ENCODE results near the gene ANKRD10.
A peak's percentile ranks its signal among the peaks of the same experiment; 100 is the strongest.
"Not testable (repeated sequence)": the region's sequence is repeated elsewhere in the genome, so short reads cannot be mapped to it uniquely, and the experiment has no call there.

Gene ANKRD10

GRCh38 chr13:110915057-110915873, at the start of gene ANKRD10:
ANKRD10 (minus strand) TSS chr13:110915069; CDS start chr13:110914934, 135 bp downstream.
- ATAC-seq (peak; percentile 83), DNase-seq (peak; percentile 98 to 99)
- Mint-ChIP-seq H3K9me3 (no peaks in the 10 kb centered on the region), H3K4me3 (peak within 1 kb of the TSS; percentile 94 to 95), H3K27me3 (no peaks in the 10 kb centered on the region), H3K27ac (peak within 1 kb of the TSS; percentile 99), H3K4me1 (peaks cover 58% of the 10 kb centered on the region)

GRCh38 chr13:110964229-110965037, 49.6 kb upstream of the ANKRD10 start:
- DNase-seq (no peak), ATAC-seq (no peak)
- Mint-ChIP-seq H3K27ac (peak overlapping the region in 1 of 2 donors; percentile 86), H3K4me3 (no peak overlapping the region), H3K9me3 (peaks cover 56 to 57% of the 10 kb centered on the region in 2 donors), H3K27me3 (peaks cover 32% of the 10 kb centered on the region), H3K4me1 (peaks cover 18% of the 10 kb centered on the region)

GRCh38 chr13:110963554-110963970, 48.7 kb upstream of the ANKRD10 start:
- Mint-ChIP-seq H3K27ac (no peak overlapping the region), H3K4me3 (no peak overlapping the region), H3K9me3 (peaks cover 56% of the 10 kb centered on the region in 2 donors), H3K4me1 (peaks cover 18% of the 10 kb centered on the region), H3K27me3 (peaks cover 23% of the 10 kb centered on the region)
- ATAC-seq (no peak), DNase-seq (no peak)

GRCh38 chr13:110961959-110962358, 47.1 kb upstream of the ANKRD10 start:
- DNase-seq = no peak

GRCh38 chr13:110960204-110960603, 45.3 kb upstream of the ANKRD10 start:
- peaks cover 14% of the 10 kb centered on the region for H3K27me3 Mint-ChIP-seq
- no peak overlapping the region for H3K27ac Mint-ChIP-seq
- H3K4me3 Mint-ChIP-seq = no peak overlapping the region
- H3K9me3 Mint-ChIP-seq = peaks cover 29 to 38% of the 10 kb centered on the region in 2 donors
- DNase-seq (no peak), ATAC-seq (no peak)
- peaks cover 16% of the 10 kb centered on the region for H3K4me1 Mint-ChIP-seq

More at GRCh38 chr13:110961959-110962358, 47.1 kb upstream of the ANKRD10 start:
- peaks cover 18% of the 10 kb centered on the region for H3K4me1 Mint-ChIP-seq
- no peak for ATAC-seq
- H3K9me3 Mint-ChIP-seq = peaks cover 40 to 47% of the 10 kb centered on the region in 2 donors
- H3K4me3 Mint-ChIP-seq = no peak overlapping the region
- H3K27me3 Mint-ChIP-seq = peaks cover 15% of the 10 kb centered on the region
- no peak overlapping the region for H3K27ac Mint-ChIP-seq

- no peak for DNase-seq
- Mint-ChIP-seq H3K9me3 (peaks cover 7 to 20% of the 10 kb centered on the region in 2 donors), H3K27me3 (peaks cover 9% of the 10 kb centered on the region), H3K4me1 (peaks cover 13% of the 10 kb centered on the region), H3K27ac (peak overlapping the region in 1 of 2 donors; percentile 23), H3K4me3 (no peak overlapping the region)
- ATAC-seq = no peak
These were observed 43.1 kb upstream of the ANKRD10 start for GRCh38 chr13:110957931-110958330.

GRCh38 chr13:110957181-110957884, 42.5 kb upstream of the ANKRD10 start:
- Mint-ChIP-seq H3K4me3 (no peak overlapping the region), H3K27ac (no peak overlapping the region), H3K9me3 (peaks cover under 1 to 20% of the 10 kb centered on the region in 2 donors), H3K27me3 (peaks cover 9% of the 10 kb centered on the region), H3K4me1 (peaks cover 13% of the 10 kb centered on the region)
- DNase-seq (no peak), ATAC-seq (no peak)

- H3K9me3 Mint-ChIP-seq = peaks cover 0 to 15% of the 10 kb centered on the region in 2 donors
- not testable (repeated sequence) for ATAC-seq, H3K27me3 Mint-ChIP-seq
These were observed 41.3 kb upstream of the ANKRD10 start for GRCh38 chr13:110956216-110956615.

GRCh38 chr13:110955608-110956007, 40.7 kb upstream of the ANKRD10 start:
- ATAC-seq, H3K27ac Mint-ChIP-seq: not testable (repeated sequence)
- peaks cover 0 to 13% of the 10 kb centered on the region in 2 donors for H3K9me3 Mint-ChIP-seq

More at GRCh38 chr13:110956216-110956615, 41.3 kb upstream of the ANKRD10 start:
- not testable (repeated sequence) for H3K27ac Mint-ChIP-seq, DNase-seq, H3K4me3 Mint-ChIP-seq
- peaks cover 13% of the 10 kb centered on the region for H3K4me1 Mint-ChIP-seq

GRCh38 chr13:110955072-110955503, 40.2 kb upstream of the ANKRD10 start:
- H3K27ac Mint-ChIP-seq, H3K4me3 Mint-ChIP-seq: not testable (repeated sequence)
- peak; percentile 66 for ATAC-seq
- Mint-ChIP-seq H3K4me1 (peaks cover 13% of the 10 kb centered on the region), H3K9me3 (peaks cover 0 to 12% of the 10 kb centered on the region in 2 donors), H3K27me3 (peaks cover 14% of the 10 kb centered on the region)
- DNase-seq = peak; percentile 15 to 21

More at GRCh38 chr13:110955608-110956007, 40.7 kb upstream of the ANKRD10 start:
- H3K27me3 Mint-ChIP-seq, DNase-seq, H3K4me3 Mint-ChIP-seq: not testable (repeated sequence)
- peaks cover 13% of the 10 kb centered on the region for H3K4me1 Mint-ChIP-seq

GRCh38 chr13:110954533-110954920, 39.7 kb upstream of the ANKRD10 start:
- Mint-ChIP-seq H3K4me1 (peaks cover 13% of the 10 kb centered on the region), H3K27me3 (peaks cover 18% of the 10 kb centered on the region)
- H3K27ac Mint-ChIP-seq, H3K4me3 Mint-ChIP-seq, DNase-seq, ATAC-seq, H3K9me3 Mint-ChIP-seq: not testable (repeated sequence)

GRCh38 chr13:110953833-110954532, 39.1 kb upstream of the ANKRD10 start:
- Mint-ChIP-seq H3K9me3 (peaks cover 0 to 7% of the 10 kb centered on the region in 2 donors), H3K4me3 (no peak overlapping the region)

GRCh38 chr13:110953416-110953815, 38.5 kb upstream of the ANKRD10 start:
- peaks cover 0 to 7% of the 10 kb centered on the region in 2 donors for H3K9me3 Mint-ChIP-seq
- peaks cover 13% of the 10 kb centered on the region for H3K4me1 Mint-ChIP-seq
- no peak for ATAC-seq
- peaks cover 20% of the 10 kb centered on the region for H3K27me3 Mint-ChIP-seq
- DNase-seq = no peak
- H3K27ac Mint-ChIP-seq = no peak overlapping the region
- H3K4me3 Mint-ChIP-seq = no peak overlapping the region

More at GRCh38 chr13:110953833-110954532, 39.1 kb upstream of the ANKRD10 start:
- ATAC-seq (no peak), DNase-seq (no peak)
- Mint-ChIP-seq H3K4me1 (peaks cover 13% of the 10 kb centered on the region), H3K27me3 (peaks cover 18% of the 10 kb centered on the region), H3K27ac (peak overlapping the region in 1 of 2 donors; percentile 6)

GRCh38 chr13:110952135-110952534, 37.3 kb upstream of the ANKRD10 start:
- Mint-ChIP-seq H3K4me1 (peaks cover 13% of the 10 kb centered on the region), H3K27me3 (peaks cover 23% of the 10 kb centered on the region)
- H3K27ac Mint-ChIP-seq, H3K4me3 Mint-ChIP-seq, H3K9me3 Mint-ChIP-seq: not testable (repeated sequence)
- ATAC-seq = peak; percentile 90
- peak in 1 of 2 donors; percentile 45 for DNase-seq
